ENCODE data around the gene CDCP2.

Gene CDCP2

DNA sequence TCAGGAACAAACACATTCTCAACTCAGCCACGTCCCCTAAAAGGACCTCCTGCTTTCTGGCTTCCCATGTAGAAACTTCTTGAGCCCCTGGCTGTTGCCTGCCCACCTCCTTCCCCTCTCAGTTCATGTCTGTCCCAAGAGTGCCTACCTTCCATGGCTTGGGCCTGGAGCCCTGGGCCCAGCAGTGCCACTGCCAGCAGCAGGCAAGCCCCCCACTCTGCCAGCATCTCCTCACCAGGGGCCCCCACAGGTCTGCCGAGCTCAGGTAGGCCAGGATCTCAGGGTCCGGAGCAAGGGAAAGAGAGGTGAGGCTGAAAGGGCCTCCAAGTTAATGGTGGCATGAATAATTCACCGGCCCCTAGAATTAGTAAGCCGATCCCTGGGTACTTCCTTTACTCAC is at the start of gene CDCP2:
Gene CDCP2 (minus strand): TSS at position 305 of the 400 bp plus-strand sequence. CDS start 78 bp downstream, at position 227.
- no peak for DNase-seq (ENCODE audit: low read depth in 2 of 2)

DNA sequence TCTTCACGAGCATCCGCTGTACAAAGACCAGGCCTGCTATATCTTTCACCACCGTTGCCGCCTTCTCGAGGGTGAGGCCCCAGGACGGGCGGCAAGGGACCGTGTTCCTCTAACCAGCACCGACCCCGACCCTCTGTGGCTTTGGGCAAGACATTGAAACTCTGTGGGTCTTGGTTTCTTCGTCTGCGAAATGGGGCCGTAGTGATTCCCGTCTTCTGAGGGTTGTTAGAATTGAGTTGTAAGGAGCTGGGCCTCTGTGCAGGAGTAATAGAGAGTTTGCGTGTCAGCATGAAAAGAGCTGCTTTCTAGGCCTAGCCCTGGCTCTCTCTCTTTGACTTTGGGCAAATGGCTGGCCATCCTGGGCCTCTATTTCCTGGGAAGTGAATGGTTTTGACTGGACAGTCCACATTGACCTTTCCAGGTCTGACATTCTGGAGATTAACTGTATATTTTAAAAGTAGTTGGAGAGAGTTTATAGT is 47.8 kb upstream of the CDCP2 start:
- no peak for DNase-seq (ENCODE audit: low read depth in 2 of 2)

DNA sequence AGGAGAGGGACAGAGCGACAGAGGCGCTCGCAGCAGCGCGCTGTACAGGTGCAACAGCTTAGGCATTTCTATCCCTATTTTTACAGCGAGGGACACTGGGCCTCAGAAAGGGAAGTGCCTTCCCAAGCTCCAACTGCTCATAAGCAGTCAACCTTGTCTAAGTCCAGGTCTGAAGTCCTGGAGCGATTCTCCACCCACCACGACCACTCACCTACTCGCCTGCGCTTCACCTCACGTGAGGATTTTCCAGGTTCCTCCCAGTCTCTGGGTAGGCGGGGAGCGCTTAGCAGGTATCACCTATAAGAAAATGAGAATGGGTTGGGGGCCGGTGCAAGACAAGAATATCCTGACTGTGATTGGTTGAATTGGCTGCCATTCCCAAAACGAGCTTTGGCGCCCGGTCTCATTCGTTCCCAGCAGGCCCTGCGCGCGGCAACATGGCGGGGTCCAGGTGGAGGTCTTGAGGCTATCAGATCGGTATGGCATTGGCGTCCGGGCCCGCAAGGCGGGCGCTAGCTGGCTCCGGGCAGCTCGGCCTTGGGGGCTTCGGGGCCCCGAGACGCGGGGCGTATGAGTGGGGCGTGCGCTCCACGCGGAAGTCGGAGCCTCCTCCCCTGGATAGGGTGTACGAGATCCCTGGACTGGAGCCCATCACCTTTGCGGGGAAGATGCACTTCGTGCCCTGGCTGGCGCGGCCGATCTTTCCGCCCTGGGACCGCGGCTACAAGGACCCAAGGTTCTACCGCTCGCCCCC is 47.1 kb upstream of the CDCP2 start, which contains the start of the genes CYB5RL and MRPL37:
Gene CYB5RL (minus strand): TSS at position 266 of the 754 bp plus-strand sequence. CDS start 4,414 bp downstream, outside the sequence.
Gene MRPL37 (plus strand): TSS at position 403 of the 754 bp plus-strand sequence. CDS start 77 bp downstream, at position 480.
- peak; percentile 68 to 73 for DNase-seq (ENCODE audit: low read depth in 2 of 2)

DNA sequence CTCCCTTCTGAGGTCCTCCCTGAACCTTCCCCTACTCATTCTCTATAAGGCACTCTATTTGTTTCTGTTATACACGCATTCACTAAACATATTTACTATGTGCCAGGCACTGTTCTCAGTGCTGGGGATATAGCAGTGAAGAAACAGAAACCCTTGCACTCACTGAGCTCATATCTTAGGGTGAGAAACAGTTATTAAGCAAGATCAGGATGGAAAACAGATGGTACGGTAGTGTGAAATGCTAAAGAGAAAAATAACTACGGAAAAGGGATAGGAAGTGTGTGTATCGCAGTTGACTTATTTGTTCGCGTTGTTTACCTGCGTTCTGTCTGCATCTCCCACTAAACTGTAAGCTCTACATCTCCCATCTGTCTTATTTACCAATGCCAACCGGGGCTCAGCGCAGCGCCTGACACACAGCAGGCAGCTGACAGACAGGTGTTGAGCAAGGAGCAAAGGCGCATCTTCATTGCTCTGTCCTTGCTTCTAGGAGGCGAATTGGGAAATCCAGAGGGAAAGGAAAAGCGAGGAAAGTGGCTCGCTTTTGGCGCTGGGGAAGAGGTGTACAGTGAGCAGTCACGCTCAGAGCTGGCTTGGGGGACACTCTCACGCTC is 46.5 kb upstream of the CDCP2 start:
- DNase-seq (ENCODE audit: low read depth in 2 of 2), result no peak

DNA sequence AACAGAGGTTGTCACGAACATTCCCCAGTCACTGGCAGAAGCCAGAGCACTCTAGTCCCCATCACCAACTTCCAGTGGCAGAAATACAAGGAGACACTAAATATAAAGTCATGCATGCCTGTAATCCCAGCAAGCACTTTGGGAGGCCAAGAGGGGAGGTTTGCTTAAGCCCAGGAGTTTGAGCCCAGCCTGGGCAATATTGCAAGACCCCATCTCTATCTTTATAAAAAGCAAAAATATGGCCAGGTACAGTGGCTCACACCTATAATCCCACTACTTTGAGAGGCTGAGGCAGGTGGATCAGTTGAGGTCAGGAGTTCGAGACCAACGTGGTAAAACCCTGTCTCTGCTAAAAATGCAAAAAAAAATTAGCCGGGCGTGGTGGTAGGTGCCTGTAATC is 40.7 kb upstream of the CDCP2 start:
- DNase-seq (ENCODE audit: low read depth in 2 of 2), result no peak

DNA sequence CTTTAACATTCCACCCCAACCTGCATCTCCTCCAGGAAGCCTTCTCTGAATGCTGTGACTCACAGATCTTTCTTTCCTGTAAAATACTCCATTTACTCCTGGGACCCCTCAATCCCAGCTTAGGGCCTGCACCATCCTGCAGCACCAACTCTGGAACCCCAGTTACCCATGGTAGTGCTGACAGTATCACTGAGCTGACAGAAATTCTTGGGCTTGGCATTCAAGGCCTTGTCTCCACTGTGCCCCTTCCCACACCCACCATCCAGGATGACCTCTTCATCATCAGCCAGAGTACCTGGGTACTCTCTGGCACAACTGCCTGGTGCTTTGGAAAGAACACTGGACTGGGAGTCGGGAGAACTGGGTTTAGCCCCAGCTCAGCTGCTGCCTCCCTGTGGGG is 38.7 kb upstream of the CDCP2 start:
- no peak for DNase-seq (ENCODE audit: low read depth in 2 of 2)

DNA sequence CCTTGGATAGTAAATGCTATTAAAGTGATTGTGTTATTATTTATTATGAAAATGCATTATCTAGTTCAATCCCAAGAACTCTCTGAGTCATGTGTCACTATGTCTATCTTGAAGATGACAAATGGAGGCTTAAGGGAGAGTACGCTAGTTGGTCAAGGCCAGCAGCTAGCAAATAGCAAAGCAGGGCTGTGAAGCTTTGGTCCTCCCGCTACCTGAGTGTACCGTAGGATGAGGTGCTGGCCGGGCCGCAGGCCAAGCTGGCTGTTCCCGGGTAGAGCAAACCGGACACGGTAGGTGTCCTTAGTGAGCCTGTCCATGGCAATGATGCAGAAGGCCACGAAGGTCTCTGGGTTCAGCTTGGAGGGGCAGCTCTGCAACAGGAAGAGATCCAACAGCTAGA is 37.7 kb upstream of the CDCP2 start:
- DNase-seq (ENCODE audit: low read depth in 2 of 2), result no peak

DNA sequence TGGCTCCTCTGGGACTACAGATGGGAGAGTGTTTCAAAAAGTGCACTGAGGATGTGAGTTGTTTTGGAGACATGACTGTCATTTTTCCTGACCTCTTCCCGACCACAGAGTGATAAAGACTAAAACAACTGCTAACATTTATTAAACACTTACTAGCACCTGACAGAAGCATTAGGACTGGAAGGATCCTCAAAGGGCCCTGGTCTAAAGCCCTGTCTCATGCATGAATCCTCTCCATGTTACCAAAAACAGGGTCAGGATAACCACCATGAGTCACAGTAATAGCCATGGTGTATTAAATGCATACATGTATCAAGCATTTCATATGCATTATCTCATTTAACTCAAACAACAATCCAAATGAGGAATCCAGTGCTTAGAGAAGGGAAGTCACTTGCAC is 35.5 kb upstream of the CDCP2 start:
- no peak for DNase-seq (ENCODE audit: low read depth in 2 of 2)

DNA sequence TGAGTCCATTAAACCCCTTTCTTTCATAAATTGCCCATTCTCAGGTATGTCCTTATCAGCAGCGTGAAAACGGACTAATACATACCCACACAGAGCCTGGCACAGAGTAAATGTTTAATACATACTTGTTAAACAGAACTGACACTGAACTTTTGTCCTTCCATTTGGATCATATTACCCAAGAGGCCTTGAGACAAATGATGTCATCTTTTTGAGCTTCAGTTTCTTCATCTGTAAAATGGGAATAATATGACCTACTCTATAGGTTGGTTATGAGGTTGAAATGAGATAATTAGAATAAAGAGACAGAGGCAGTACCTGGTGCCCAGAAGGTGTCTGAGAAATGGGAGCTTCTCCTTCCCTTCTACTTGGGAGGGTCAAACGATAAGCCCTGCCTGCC is 33.3 kb upstream of the CDCP2 start:
- no peak for DNase-seq (ENCODE audit: low read depth in 2 of 2)

DNA sequence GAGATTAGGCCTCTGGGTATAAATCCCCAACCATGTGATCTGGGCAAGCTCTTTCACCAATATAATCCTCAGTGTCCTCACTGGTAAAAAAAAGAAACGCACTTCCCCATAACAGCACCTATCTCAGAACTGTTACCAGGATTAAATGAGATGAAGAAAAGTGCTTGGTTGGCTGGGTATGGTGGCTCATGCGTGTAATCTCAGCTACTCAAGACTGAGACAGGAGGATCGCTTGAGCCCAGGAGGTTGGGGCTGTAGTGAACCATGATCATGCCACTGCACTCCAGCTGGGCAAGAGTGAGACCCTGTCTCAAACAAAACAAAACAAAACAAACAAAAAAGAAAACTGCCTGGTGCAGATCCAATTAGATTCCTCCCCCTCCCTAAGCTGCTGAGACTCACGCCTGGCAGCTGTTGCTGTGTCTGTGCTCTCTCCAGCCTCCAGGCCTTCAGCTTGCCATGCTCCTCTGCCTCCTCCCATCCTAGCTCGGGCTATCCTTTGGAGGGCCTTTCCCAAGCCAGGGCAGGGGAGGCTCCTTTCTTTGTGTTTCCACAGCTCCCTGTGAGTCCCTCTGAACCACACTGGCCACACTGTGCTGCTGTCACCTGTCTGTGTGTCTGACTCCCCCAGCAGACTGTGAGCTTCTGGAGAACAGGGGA is 28.0 kb upstream of the CDCP2 start:
- DNase-seq (ENCODE audit: low read depth in 2 of 2), result no peak

DNA sequence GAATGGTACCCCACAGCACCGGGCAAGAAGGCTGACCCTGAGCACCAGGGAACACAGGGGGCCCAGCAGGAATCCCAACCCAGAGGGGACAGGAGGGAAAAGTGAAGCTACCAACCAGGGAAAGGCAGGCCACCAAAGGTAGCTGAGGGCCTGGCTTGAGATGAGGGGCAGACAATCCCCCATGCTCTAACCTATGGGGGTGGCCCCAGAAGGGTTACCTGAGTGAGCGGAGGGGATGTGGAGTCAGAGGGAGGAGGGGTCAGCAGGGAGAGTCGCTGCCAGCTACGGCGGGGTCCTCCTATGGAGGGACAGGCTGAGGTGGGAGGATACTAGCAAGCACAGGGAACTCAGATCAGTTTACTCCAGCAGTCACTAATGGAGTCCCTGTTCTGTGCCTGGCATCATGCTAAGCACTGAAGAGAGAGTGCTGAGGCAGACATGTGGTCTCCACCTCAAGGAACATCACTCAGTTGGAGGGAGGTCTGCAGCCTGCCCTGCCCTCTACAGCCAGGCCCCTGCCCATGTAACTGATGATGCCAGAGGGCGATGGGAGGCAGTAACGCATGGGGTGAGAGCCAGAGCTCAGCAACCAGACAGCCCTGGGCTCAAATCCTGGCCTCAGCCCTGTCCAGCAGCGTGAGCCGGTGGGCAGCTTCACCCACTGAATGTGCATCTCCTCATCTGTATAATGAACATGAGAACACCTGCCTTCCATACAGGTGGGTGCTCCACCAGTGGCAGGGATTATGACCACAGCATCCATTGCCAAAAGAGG is 25.7 kb upstream of the CDCP2 start:
- DNase-seq (ENCODE audit: low read depth in 2 of 2), result no peak

DNA sequence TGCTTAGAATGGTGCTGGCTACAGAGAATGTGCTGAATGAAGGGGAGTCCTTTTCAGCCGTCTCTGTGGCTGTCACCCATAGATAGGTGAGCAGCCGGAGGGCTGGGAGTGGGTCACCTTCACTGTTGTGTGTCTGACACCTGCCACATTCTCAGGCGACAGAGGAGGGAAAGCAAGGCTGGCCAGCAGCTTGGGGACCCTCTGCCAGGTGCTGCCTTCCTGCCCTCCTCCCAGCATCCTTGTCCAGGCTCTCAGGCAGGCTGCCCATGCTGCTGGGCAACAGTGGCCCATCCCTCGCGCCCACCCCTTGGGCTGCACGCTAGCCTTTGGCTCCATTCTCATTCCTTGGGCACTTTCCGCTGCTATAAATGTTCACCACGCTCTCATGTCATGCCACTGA is 24.9 kb upstream of the CDCP2 start:
- DNase-seq (ENCODE audit: low read depth in 2 of 2), result no peak

DNA sequence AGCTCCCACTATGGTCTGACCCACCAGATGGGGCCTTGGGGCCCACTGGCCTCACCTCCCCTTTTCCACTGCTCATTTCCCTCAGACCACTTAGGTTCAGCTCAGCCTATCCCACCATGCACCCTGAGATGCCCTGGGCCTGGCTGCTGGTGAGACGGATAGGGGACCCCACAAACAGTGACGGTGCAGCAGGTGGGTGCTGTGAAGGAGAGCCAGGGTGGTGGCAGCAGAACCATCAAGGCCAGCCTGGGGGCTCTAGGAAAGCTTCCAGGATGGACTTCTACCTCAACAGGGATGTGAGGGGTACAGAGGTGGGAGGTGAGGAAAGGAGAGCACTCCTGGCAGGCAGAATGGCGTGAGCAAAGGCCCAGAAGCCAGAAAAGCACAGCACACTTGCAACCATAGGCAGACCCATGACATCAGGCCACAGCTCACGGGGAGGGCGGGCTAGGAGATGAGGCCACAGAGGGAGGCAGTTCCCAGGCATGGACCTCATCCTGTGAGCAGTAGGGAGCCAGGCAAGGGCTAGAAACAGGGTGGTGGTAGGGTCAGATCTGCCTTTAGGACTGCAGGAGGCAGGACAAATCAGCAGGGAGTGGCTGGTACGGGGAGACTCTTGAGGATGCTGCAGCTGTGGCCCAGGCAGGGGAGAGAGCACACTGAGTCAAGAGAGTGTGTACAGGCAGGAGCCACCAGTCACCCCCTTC is 24.0 kb upstream of the CDCP2 start:
- DNase-seq (ENCODE audit: low read depth in 2 of 2), result no peak

DNA sequence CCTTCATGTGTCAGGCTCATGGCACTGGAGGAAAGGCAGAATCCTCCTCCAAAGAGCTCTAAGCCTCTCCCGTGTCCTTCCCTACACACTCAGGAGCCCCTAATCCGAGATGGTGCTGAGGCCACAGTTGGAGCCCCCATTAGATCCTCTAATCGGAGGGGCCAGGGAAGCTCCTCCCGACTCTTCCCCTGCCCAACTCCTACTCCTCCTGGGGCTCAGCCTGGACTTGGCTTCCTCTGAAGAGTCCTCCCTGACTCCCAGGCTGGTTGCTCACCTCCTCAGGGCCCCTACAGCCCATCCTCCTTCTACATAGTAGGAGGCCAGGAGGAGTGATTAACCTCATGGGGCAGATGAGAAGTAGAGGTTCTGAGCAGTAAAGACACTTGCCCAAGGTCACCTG is 21.3 kb upstream of the CDCP2 start:
- no peak for DNase-seq (ENCODE audit: low read depth in 2 of 2)

DNA sequence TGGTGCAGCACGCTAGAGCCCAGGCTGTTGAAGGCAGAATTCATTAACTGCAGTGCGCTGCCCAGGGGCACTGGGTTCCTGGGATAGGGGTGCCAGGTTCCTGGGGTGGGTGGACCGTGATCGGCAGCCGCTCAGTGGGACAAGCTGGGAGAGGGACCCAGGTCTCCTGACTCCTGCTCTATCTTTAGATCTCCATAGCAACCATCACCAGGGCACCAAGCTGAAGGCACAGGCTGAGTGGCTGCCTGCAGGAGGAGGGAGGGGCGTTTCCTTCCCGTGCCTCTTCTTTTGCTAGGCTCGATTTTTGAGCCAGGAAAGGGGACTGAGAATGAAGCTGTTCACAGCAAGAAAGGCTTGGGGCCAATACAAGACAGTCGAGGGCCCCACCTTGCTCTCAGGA is 20.9 kb upstream of the CDCP2 start:
- no peak for DNase-seq (ENCODE audit: low read depth in 2 of 2)

DNA sequence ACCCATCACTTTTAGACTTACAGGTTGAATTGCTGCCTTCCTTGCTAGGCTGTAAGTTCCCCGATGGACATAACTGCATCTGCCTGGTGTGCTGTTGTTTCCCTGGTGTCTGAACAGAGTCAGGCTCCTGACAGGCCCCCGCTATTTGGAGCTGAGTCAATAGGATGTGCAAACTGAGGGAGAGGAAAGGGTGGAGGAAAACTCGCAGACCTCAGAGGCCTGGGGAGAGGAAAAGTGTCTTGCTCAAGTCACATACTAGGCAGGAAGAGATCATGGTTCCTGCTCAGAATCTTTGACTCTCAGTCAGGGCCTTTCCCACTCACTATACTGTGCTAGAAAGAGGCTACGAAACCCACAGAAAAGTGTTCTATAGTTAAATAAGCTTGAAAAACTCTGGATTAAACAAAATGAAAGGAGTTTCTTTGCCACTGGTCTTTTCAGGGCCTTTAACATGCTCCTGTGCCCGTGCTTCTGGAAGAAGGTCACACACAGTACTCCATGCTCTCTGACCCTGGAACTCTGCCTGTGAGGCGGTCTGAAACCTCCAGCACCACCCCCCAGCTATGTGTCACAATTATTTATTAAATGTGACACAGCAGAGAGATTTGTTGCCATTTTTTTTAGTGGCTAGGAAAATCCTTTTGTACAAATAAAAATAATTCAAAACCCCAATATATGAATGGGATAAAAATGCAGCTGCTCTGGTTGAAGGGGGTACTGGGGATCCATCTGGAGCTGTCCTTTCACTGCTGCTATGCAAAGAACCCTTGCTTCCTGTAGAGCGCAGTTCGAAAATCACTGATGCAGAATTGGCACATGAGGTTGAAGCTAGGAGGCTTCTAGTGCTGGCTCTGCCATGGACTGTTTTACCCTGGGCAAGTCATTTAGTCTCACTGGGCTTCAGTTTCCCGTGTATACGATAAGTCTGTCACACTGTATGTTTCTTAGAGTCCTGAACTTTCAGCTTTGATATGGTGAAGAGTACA is 20.1 kb upstream of the CDCP2 start:
- DNase-seq (ENCODE audit: low read depth in 2 of 2), result no peak

DNA sequence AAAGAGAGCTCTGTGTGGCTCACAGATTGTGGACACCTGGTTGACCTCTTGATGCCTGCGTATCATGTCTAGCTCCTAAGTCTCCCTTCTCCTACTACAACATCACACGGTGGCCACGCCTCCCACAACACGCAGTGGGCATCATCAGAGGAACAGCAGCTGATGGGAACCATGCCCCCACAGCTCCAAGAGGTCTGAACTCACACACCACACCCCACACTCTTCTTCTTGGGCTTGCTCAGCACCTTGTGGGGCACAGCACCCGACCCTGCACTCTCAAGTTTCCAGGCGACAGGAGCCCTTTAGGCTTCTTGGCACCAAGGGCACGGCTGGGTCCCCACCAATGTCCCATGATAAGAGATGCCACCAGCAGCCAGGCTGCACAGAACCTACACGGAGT is 18.8 kb upstream of the CDCP2 start:
- DNase-seq (ENCODE audit: low read depth in 2 of 2), result no peak

DNA sequence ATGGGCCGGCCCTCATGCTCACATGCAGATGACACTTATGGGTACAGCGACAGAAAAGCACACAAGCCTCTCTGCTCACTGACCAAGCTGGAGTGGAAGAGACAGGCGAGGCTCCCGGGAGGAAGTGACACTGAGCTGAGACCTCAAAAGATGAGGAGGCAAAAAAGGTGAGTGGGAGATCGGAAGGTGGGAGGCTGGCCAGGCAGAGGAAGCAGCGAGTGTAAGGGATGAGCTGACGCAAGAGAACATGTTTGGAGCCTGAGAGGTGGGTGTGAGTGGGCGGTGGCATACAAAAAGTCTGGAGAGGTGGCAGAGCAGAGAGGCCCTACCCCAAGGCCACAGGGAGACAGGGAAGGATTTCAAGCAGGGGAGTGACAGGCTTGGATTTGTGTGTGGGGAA is 18.2 kb upstream of the CDCP2 start:
- DNase-seq (ENCODE audit: low read depth in 2 of 2), result no peak

DNA sequence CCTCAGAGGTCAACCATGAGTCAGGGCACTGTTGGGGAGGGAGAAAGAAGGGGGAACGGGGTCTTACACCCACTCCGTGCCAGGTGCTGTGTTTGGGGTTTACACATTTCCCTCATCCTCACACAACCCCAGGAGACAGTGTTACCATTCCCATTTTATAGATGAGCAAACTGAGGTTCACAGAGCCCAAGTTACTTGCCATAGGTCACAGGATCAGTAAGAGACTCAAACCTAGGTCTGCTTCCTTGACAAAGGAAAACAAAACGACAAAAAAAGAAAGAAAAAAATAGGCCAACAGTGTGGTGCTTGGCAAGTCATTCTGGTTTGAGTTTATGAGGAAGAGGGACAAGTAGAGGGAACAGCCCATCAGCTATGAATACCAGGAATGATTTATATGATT is 16.3 kb upstream of the CDCP2 start:
- DNase-seq (ENCODE audit: low read depth in 2 of 2), result no peak
